ENCODE measurements around the gene STIM2.

GRCh38 chr4:27049239-27049829 lies 188.7 kb downstream of the STIM2 start:
- TF ChIP-seq, protein P1, sequence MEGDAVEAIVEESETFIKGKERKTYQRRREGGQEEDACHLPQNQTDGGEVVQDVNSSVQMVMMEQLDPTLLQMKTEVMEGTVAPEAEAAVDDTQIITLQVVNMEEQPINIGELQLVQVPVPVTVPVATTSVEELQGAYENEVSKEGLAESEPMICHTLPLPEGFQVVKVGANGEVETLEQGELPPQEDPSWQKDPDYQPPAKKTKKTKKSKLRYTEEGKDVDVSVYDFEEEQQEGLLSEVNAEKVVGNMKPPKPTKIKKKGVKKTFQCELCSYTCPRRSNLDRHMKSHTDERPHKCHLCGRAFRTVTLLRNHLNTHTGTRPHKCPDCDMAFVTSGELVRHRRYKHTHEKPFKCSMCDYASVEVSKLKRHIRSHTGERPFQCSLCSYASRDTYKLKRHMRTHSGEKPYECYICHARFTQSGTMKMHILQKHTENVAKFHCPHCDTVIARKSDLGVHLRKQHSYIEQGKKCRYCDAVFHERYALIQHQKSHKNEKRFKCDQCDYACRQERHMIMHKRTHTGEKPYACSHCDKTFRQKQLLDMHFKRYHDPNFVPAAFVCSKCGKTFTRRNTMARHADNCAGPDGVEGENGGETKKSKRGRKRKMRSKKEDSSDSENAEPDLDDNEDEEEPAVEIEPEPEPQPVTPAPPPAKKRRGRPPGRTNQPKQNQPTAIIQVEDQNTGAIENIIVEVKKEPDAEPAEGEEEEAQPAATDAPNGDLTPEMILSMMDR (IDR thresholded peaks at IDR 0.05): no peak
- no peak for TF ChIP-seq POLR2A (IDR thresholded peaks at IDR 0.05)
